ENCODE data around the gene COL27A1. TPM values are rescaled to one million over a fixed set of nuclear protein-coding genes. Genes with fewer than 3 reads are reported as not detected.
"Not testable (repeated sequence)": the region's sequence is repeated elsewhere in the genome, so short reads cannot be mapped to it uniquely, and the experiment has no call there.

The COL27A1 gene
- total and polyA plus RNA-seq, 2 donors, result 8.1 to 21.5 TPM

DNA sequence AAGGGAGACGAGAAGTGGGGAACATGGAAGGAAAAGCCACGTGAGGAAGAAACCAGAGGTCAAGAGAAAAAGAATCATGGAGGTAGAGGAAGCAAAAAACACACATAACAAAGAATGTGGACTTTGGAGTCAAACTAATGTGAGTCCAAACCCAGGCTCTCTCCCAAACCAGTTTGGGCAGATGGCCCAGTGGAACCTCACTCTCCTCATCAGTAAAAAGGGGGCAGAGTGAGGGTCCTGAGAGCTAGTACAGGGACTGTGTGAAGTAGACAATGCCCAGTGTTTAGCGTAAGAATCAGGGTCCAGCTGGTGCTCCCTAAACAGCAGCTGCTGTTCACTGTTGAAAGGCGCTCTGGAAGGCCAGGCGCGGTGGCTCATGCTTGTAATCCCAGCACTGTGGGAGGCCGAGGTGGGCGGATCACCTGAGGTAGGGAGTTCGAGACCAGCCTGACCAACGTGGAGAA, 173.1 kb downstream of the COL27A1 start:
- H3K4me1 ChIP-seq (ENCODE audit: insufficient read depth); H3K36me3 ChIP-seq (ENCODE audit: insufficient read depth): not testable (repeated sequence)
- 87% methylated on average over 10 of the region's 10 CpGs for WGBS

GRCh38 chr9:114328937-114329624, 173.7 kb downstream of the COL27A1 start:
- H3K27ac ChIP-seq (ENCODE audit: low read depth); H3K36me3 ChIP-seq (ENCODE audit: insufficient read depth); H3K4me1 ChIP-seq (ENCODE audit: insufficient read depth); H3K4me3 ChIP-seq (ENCODE audit: low read depth, low read length); DNase-seq (ENCODE audit: extremely low spot score): not testable (repeated sequence)
- 80% methylated on average over 10 of the region's 12 CpGs for WGBS

More for the DNA sequence above, 173.1 kb downstream of the COL27A1 start:
- H3K4me3 ChIP-seq (ENCODE audit: low read depth, low read length); DNase-seq (ENCODE audit: extremely low spot score); H3K27ac ChIP-seq (ENCODE audit: low read depth): not testable (repeated sequence)

GRCh38 chr9:114329625-114330022, 174.3 kb downstream of the COL27A1 start, which contains the start of gene ORM2:
Gene ORM2, plus strand, starts transcription at chr9:114329869. Its CDS starts 36 bp downstream, at chr9:114329905.
- 80% methylated on average over 1 of the region's 10 CpGs for WGBS
- not testable (repeated sequence) for H3K36me3 ChIP-seq (ENCODE audit: insufficient read depth); H3K4me1 ChIP-seq (ENCODE audit: insufficient read depth); H3K4me3 ChIP-seq (ENCODE audit: low read depth, low read length); DNase-seq (ENCODE audit: extremely low spot score); H3K27ac ChIP-seq (ENCODE audit: low read depth)

DNA sequence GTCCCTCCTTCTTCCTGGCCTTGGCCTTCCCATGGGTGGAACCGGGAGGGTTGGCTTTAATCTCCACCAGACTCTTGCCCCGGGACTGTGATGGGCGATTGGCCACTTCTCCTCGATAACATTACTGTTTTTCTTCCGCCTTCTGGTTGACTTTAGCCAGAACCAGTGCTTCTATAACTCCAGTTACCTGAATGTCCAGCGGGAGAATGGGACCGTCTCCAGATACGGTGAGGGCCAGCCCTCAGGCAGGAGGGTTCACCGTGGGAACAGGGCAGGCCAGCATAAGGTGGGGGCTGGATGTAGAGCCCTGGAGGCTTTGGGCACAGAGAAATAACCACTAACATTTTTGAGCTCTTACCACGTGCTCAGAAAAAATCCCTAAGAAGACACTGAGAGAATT, 175.3 kb downstream of the COL27A1 start:
- WGBS, result 72% methylated on average over 10 of the region's 10 CpGs
- Histone ChIP-seq H3K4me3 (ENCODE audit: low read depth, low read length) (no peak overlapping the region), H3K27ac (ENCODE audit: low read depth) (no peak overlapping the region), H3K4me1 (ENCODE audit: insufficient read depth) (no peaks in the 10 kb centered on the region), H3K36me3 (ENCODE audit: insufficient read depth) (no peaks in the 10 kb centered on the region)
- DNase-seq (ENCODE audit: extremely low spot score), result no peak

- not testable (repeated sequence) for H3K4me1 ChIP-seq (ENCODE audit: insufficient read depth); H3K36me3 ChIP-seq (ENCODE audit: insufficient read depth); DNase-seq (ENCODE audit: extremely low spot score); H3K27ac ChIP-seq (ENCODE audit: low read depth); H3K4me3 ChIP-seq (ENCODE audit: low read depth, low read length)
- WGBS, result 67% methylated on average over 15 of the region's 19 CpGs
Observed at GRCh38 chr9:114331229-114332195, 176.2 kb downstream of the COL27A1 start.

DNA sequence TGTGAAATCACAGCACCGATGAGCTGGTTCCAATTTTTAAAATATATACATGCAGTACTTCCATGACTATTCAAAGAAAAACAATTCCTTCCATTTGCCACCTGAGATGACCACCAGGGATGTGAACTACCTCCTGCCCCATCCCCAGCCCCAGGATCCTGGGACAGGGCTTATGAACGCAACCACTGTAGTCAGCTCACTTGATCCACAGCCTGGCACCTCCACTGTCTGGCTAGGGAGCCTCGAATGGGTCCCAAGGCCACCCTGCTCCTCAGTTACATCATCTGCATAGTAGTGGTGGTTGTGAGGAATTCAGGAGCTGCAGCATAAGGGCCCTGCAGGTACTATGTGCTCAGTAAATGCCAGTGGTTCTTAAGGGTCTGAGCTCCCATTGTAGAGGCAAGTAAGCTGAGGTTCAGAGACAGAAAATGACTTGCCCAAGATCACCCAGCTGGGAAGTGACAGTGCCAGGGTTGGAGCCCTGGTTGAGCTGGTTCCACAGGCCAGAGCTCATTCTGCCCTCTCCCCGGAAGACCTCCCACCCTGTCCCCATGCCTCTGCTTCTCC, 177.2 kb downstream of the COL27A1 start:
- H3K4me3 ChIP-seq (ENCODE audit: low read depth, low read length); H3K27ac ChIP-seq (ENCODE audit: low read depth); H3K4me1 ChIP-seq (ENCODE audit: insufficient read depth); DNase-seq (ENCODE audit: extremely low spot score); H3K36me3 ChIP-seq (ENCODE audit: insufficient read depth): not testable (repeated sequence)
- 83% methylated on average over 4 of the region's 4 CpGs for WGBS

DNA sequence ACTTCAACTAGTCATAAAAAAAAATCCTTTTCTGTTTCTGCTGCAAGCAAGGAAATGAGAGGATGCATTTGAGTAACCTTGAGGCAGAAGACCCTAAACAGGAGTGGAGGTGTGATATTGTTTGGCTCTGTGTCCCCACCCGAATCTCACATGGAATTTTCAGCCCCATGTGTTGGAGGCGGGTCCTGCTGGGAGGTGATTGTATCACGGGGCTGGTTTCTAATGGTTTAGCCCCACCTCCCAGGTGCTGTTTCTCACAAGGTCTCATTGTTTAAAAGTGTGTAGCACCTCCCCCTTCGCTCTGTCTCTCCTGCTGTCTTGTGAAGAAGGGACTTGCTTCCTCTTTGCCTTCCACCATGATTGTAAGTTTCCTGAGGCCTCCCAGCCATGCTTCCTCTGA, 178.4 kb downstream of the COL27A1 start:
- H3K4me1 ChIP-seq (ENCODE audit: insufficient read depth); H3K27ac ChIP-seq (ENCODE audit: low read depth); H3K4me3 ChIP-seq (ENCODE audit: low read depth, low read length); H3K36me3 ChIP-seq (ENCODE audit: insufficient read depth); DNase-seq (ENCODE audit: extremely low spot score): not testable (repeated sequence)
- 83% methylated on average over 3 of the region's 4 CpGs for WGBS

DNA sequence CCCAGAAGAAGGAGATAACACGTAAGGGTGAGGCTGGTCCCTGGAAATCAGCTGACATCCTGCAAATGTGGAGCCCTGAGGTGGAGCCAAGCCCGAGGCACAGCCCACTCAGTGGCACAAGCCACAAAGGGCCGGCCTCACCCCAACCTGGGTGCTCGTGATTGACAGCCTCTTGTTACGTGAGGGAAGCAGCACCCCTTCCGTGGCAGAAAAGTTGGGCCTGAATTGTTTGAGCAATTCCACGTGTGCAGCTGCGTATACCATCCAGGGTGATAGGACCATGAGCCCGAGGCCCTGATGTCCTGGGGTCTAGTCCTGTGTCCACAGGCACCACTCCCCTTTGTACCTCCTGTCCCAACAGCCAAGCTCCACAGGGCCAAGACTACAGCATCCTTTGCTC, 179.2 kb downstream of the COL27A1 start:
- no peaks in the 10 kb centered on the region for H3K4me1 ChIP-seq (ENCODE audit: insufficient read depth)
- peaks cover 4% of the 10 kb centered on the region for H3K36me3 ChIP-seq (ENCODE audit: insufficient read depth)
- 89% methylated on average over 8 of the region's 9 CpGs for WGBS
- no peak for DNase-seq (ENCODE audit: extremely low spot score)
- no peak overlapping the region for H3K4me3 ChIP-seq (ENCODE audit: low read depth, low read length)
- H3K27ac ChIP-seq (ENCODE audit: low read depth), result no peak overlapping the region

DNA sequence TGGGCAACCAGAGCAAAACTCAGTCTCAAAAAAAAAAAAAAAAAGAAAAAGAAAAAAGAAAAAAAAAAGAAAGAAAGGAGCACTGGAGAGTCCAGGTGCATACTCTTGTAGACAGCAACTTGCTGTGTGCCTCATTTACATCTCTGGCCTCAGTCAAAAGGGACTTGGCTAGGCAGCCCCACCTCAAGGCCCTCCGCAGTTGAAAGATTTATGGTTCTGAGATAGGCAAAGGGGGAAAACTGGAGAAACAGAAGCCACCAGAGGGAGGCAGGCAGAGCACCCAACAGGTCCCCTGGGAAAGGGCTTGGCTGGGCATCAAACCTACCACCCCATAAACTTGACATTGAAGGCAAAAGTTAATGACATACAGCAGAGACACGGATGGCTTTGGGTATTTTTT, 180.4 kb downstream of the COL27A1 start:
- no peak overlapping the region for H3K27ac ChIP-seq (ENCODE audit: low read depth)
- peaks cover 5% of the 10 kb centered on the region for H3K36me3 ChIP-seq (ENCODE audit: insufficient read depth)
- 48% methylated on average over 2 of the region's 2 CpGs for WGBS
- no peak for DNase-seq (ENCODE audit: extremely low spot score)
- H3K4me1 ChIP-seq (ENCODE audit: insufficient read depth), result no peaks in the 10 kb centered on the region
- no peak overlapping the region for H3K4me3 ChIP-seq (ENCODE audit: low read depth, low read length)

DNA sequence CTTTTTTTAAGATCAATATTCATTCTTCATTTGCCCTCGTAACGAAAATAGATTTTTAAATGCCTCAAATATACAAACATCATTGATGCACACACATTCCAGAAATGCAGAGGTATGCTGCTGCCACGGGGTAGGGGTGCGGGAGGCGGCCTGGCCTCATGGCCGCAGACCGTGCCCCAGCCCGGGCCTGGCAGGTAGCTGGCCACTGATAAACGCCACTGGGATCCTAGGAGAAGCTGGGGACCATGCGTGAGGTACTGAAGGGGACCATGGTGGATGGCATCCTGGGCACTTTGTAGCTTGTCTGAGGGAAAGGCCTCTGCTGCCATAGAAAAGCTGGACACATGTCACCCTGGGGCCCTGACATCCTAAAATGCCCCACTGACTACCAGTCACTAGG, 180.8 kb downstream of the COL27A1 start:
- DNase-seq (ENCODE audit: extremely low spot score), result no peak
- H3K4me3 ChIP-seq (ENCODE audit: low read depth, low read length), result no peak overlapping the region
- H3K27ac ChIP-seq (ENCODE audit: low read depth), result no peak overlapping the region
- peaks cover 6% of the 10 kb centered on the region for H3K36me3 ChIP-seq (ENCODE audit: insufficient read depth)
- H3K4me1 ChIP-seq (ENCODE audit: insufficient read depth), result no peaks in the 10 kb centered on the region
- WGBS, result 68% methylated on average over 10 of the region's 10 CpGs

GRCh38 chr9:114336699-114337395, 181.5 kb downstream of the COL27A1 start:
- no peak overlapping the region for H3K27ac ChIP-seq (ENCODE audit: low read depth)
- H3K4me3 ChIP-seq (ENCODE audit: low read depth, low read length), result no peak overlapping the region
- H3K36me3 ChIP-seq (ENCODE audit: insufficient read depth), result peaks cover 9% of the 10 kb centered on the region
- H3K4me1 ChIP-seq (ENCODE audit: insufficient read depth), result no peaks in the 10 kb centered on the region
- DNase-seq (ENCODE audit: extremely low spot score), result no peak
- 90% methylated on average over 23 of the region's 23 CpGs for WGBS

DNA sequence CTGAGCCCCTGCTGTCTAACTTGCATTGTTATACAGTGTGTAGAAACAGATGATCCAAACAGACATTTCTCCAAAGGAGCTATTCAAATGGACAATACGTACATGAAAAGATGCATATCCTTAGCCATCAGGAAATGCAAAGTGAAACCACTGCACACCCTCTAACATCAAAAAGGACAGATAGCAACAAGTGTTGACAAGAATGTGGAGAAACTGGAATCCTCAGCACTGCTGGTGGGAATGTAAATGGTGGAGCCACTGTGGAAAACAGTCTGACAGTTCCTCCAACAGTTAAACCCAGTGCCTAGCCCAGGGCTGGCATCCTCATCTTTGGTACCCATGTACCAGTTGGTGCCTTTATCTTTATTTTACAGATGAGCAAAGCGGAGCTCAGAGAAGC, 182.8 kb downstream of the COL27A1 start:
- Histone ChIP-seq H3K4me1 (ENCODE audit: insufficient read depth) (no peaks in the 10 kb centered on the region), H3K36me3 (ENCODE audit: insufficient read depth) (peaks cover 14% of the 10 kb centered on the region), H3K27ac (ENCODE audit: low read depth) (no peak overlapping the region), H3K4me3 (ENCODE audit: low read depth, low read length) (no peak overlapping the region)
- no peak for DNase-seq (ENCODE audit: extremely low spot score)
- 91% methylated on average over 2 of the region's 2 CpGs for WGBS
